HCT116 (cell line): ENCODE measurements around the gene ATP2A3.

Experiments used
- EZH2 ChIP-seq: fragments of 200-600 bp; sonication (generic); IDR thresholded peaks from 2 replicates; pipeline ENCODE4 v1.6.1; 2017; ENCODE audit warnings: antibody characterized with exemption, mixed run types
- POLR2A ChIP-seq: IDR thresholded peaks from 2 replicates; pipeline ENCODE4 v1.7.0; 2011; ENCODE audit warnings: borderline replicate concordance; ENCODE audit not compliant: insufficient read depth, insufficient read length; ENCODE audit errors: extremely low read depth
- POLR2AphosphoS5 ChIP-seq: IDR thresholded peaks from 2 replicates; pipeline ENCODE4 v1.6.1; 2011; ENCODE audit warnings: mild to moderate bottlenecking, low read depth, low read length, moderate library complexity
- RAD21 ChIP-seq: IDR thresholded peaks from 2 replicates; pipeline ENCODE4 v1.6.1; 2012; ENCODE audit warnings: low read depth, mild to moderate bottlenecking
- REST ChIP-seq: IDR thresholded peaks from 2 replicates; pipeline ENCODE4 v1.6.1; 2012; ENCODE audit warnings: low read depth
- TF ChIP-seq, protein P1 (sequence below), 3 experiments: fragments of 200-600 bp in 1 of 3; sonication (generic) in 1 of 3; IDR thresholded peaks in 2 of 3; conservative IDR thresholded peaks in 1 of 3; 2 replicates each; pipeline ENCODE4 v1.5.1; 2012 to 2017; ENCODE audit warnings: low read depth in 2 of 3, low read length in 2 of 3, antibody characterized with exemption in 1 of 3, borderline replicate concordance in 1 of 3, control low read depth in 1 of 3, mild to moderate bottlenecking in 1 of 3, mixed read lengths in 1 of 3, mixed run types in 1 of 3, moderate library complexity in 1 of 3; ENCODE audit not compliant: insufficient read depth in 1 of 3
- TF ChIP-seq, protein P2 (sequence below): IDR thresholded peaks from 2 replicates; pipeline ENCODE4 v1.6.1; 2012

DNA sequence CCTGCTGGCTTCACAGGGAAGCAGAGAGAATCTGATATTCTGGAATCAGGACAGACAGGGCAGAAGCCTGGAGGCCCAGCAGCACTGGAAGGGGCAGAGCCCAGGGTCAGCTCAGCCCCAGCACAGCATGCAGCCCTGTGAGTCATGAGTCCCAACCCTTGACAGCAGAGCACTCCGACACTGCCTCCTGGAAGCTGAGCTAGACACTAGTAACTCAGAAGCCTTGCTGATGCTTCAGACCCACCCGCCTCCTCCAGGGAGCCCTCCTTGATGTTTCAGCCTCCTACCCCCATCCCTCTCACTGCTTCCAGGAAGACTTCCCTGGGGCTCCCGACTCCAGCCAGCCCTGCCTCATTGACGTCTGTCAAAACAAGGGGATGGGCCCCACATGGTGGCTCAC, 78.3 kb downstream of the ATP2A3 start:
- TF ChIP-seq, protein P1, sequence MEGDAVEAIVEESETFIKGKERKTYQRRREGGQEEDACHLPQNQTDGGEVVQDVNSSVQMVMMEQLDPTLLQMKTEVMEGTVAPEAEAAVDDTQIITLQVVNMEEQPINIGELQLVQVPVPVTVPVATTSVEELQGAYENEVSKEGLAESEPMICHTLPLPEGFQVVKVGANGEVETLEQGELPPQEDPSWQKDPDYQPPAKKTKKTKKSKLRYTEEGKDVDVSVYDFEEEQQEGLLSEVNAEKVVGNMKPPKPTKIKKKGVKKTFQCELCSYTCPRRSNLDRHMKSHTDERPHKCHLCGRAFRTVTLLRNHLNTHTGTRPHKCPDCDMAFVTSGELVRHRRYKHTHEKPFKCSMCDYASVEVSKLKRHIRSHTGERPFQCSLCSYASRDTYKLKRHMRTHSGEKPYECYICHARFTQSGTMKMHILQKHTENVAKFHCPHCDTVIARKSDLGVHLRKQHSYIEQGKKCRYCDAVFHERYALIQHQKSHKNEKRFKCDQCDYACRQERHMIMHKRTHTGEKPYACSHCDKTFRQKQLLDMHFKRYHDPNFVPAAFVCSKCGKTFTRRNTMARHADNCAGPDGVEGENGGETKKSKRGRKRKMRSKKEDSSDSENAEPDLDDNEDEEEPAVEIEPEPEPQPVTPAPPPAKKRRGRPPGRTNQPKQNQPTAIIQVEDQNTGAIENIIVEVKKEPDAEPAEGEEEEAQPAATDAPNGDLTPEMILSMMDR (IDR thresholded peaks at IDR 0.05 in 2 of 3, conservative IDR thresholded peaks at IDR 0.05 in 1 of 3; ENCODE audit: borderline replicate concordance in 1 of 3, insufficient read depth in 1 of 3, low read depth in 2 of 3, low read length in 2 of 3): no peak
- TF ChIP-seq POLR2A (no peak), POLR2AphosphoS5 (no peak), EZH2 (no peak), RAD21 (no peak), REST (no peak)
- TF ChIP-seq, protein P2, sequence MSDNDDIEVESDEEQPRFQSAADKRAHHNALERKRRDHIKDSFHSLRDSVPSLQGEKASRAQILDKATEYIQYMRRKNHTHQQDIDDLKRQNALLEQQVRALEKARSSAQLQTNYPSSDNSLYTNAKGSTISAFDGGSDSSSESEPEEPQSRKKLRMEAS: no peak
